ENCODE results near the gene UQCC2.

DNA sequence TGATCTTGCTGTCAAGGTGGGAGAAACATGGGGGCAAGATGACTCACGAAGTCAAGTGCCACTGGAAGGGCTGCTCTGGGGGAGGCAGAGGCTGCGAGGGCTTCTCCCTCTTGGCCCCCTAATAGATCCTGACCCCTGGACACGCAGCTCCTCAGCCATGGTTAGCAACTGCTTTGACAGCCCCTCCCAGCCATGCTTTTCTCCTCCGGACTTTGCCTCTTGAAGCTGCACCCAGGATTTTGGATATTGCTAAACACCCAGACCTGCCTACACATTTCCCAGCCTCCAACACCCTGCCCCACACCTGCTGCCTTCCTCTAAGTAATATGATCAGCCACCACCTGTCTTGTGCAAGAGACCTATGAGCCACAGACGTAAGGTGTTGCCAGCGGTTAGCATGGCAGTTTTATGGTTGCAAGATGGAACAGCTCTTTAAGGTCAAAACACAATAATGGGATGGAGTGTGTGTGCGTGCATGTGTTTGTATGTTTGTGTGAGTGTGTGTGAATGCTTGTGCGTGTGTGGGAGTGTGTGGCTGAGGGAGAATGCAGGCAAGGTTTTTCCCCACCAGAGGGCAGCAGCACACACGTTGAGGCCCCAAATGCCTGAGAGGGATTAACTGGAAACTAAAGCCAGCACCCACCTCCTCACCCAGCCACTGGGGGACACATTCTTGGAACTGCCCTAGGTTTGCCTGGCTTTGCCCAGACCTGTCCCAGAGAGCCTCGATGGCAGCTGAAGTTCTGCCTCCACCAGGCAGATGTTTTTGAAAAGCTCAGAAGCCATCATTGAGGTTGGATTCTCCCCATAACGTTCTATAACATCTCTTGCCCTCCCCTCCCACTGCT lies 32.7 kb upstream of the UQCC2 start:
- no peak for TF ChIP-seq POLR2A (IDR thresholded peaks at IDR 0.05)
- TF ChIP-seq, protein P1, sequence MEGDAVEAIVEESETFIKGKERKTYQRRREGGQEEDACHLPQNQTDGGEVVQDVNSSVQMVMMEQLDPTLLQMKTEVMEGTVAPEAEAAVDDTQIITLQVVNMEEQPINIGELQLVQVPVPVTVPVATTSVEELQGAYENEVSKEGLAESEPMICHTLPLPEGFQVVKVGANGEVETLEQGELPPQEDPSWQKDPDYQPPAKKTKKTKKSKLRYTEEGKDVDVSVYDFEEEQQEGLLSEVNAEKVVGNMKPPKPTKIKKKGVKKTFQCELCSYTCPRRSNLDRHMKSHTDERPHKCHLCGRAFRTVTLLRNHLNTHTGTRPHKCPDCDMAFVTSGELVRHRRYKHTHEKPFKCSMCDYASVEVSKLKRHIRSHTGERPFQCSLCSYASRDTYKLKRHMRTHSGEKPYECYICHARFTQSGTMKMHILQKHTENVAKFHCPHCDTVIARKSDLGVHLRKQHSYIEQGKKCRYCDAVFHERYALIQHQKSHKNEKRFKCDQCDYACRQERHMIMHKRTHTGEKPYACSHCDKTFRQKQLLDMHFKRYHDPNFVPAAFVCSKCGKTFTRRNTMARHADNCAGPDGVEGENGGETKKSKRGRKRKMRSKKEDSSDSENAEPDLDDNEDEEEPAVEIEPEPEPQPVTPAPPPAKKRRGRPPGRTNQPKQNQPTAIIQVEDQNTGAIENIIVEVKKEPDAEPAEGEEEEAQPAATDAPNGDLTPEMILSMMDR (IDR thresholded peaks at IDR 0.05) = peak; percentile 78 to 95 (median 92)

Data from prostate gland (tissue), 2 donors.